Right lobe of liver (tissue), 4 donors: ENCODE measurements around the gene EIF4E1B.

ENCODE experiments used
- CTCF ChIP-seq, 4 donors: fragments of 200-600 bp in 3 of 4; fragments of 450-650 bp in 1 of 4; IDR thresholded peaks; one replicate each; pipeline versions ENCODE4 v1.5.1 to v1.8.0; 2016 to 2022; ENCODE audit warnings: antibody characterized with exemption in 4 of 4, mild to moderate bottlenecking in 2 of 4
- POLR2A ChIP-seq: fragments of 450-650 bp; IDR thresholded peaks from one replicate; pipeline ENCODE4 v1.6.1; 2017; ENCODE audit warnings: antibody characterized with exemption, mild to moderate bottlenecking
- donor health status: DM: no; HTN: no; CAD: no.
- donor health status: DM: no; HTN: no; CAD: no.
- donor health status: DM: no; HTN: yes; CAD: no.

- no peak for TF ChIP-seq CTCF (IDR thresholded peaks at IDR 0.05)
- TF ChIP-seq POLR2A: no peak
These were observed 7.1 kb downstream of the EIF4E1B start for GRCh38 chr5:176637556-176637955.
